Left renal pelvis (tissue), 4 donors: ENCODE data around the gene ZNF521. TPM values are rescaled to one million over a fixed set of nuclear protein-coding genes. Genes with fewer than 3 reads are reported as not detected.
"Not testable (repeated sequence)": the region's sequence is repeated elsewhere in the genome, so short reads cannot be mapped to it uniquely, and the experiment has no call there.

Source experiments
- DNase-seq, 4 donors: peaks; one replicate each; pipeline ENCODE4 v3.0.0-alpha.2; 2013; ENCODE audit warnings: low read depth in 4 of 4, low spot score in 3 of 4
- polyA plus RNA-seq, 4 donors: library from polyadenylated mRNA; unstranded; fragments of 120-200 nt; gene quantifications; one replicate each; pipeline ENCODE4 v1.2.1, GENCODE V29; 2013; ENCODE audit not compliant: insufficient read length in 4 of 4

Gene ZNF521
- polyA plus RNA-seq, 4 donors = 36.7 to 53.9 (median 44.9) TPM

GRCh38 chr18:25050605-25051004, 301.4 kb downstream of the ZNF521 start:
- DNase-seq = no peak

GRCh38 chr18:25047983-25048382, 304.0 kb downstream of the ZNF521 start:
- no peak for DNase-seq

- no peak for DNase-seq
Measured at GRCh38 chr18:25047421-25047820, 304.5 kb downstream of the ZNF521 start.

- DNase-seq = no peak
Measured at GRCh38 chr18:25044694-25045093, 307.3 kb downstream of the ZNF521 start.

- DNase-seq = no peak
Measured at GRCh38 chr18:25043104-25043503, 308.9 kb downstream of the ZNF521 start.

GRCh38 chr18:25042641-25043051, 309.3 kb downstream of the ZNF521 start:
- DNase-seq = no peak

GRCh38 chr18:25039781-25040180, 312.2 kb downstream of the ZNF521 start:
- DNase-seq = no peak

GRCh38 chr18:25038261-25038660, 313.7 kb downstream of the ZNF521 start:
- DNase-seq = no peak

GRCh38 chr18:25033747-25034471, 318.1 kb downstream of the ZNF521 start:
- no peak for DNase-seq

GRCh38 chr18:25033175-25033574, 318.8 kb downstream of the ZNF521 start:
- not testable (repeated sequence) for DNase-seq

- DNase-seq = no peak
Measured at GRCh38 chr18:25029802-25030201, 322.2 kb downstream of the ZNF521 start.

- DNase-seq = no peak
Measured at GRCh38 chr18:25019931-25020330, 332.0 kb downstream of the ZNF521 start.

- DNase-seq = no peak
Measured at GRCh38 chr18:25019086-25019860, 332.7 kb downstream of the ZNF521 start.

GRCh38 chr18:25016666-25017065, 335.3 kb downstream of the ZNF521 start:
- no peak for DNase-seq

GRCh38 chr18:25016181-25016580, 335.8 kb downstream of the ZNF521 start:
- DNase-seq = no peak
